Esophagus muscularis mucosa (tissue), 2 donors: ENCODE results near the gene NUP214.

ENCODE experiments used
- POLR2A ChIP-seq: fragments of 450-650 bp; IDR thresholded peaks from one replicate; pipeline ENCODE4 v1.6.1; 2017; ENCODE audit warnings: antibody characterized with exemption, moderate library complexity, mild to moderate bottlenecking, low read depth
- POLR2AphosphoS5 ChIP-seq, 2 donors: sonication (generic); formaldehyde crosslinking; IDR thresholded peaks; one replicate each; pipeline ENCODE4 v1.6.1; 2017; ENCODE audit warnings: antibody characterized with exemption in 2 of 2

DNA sequence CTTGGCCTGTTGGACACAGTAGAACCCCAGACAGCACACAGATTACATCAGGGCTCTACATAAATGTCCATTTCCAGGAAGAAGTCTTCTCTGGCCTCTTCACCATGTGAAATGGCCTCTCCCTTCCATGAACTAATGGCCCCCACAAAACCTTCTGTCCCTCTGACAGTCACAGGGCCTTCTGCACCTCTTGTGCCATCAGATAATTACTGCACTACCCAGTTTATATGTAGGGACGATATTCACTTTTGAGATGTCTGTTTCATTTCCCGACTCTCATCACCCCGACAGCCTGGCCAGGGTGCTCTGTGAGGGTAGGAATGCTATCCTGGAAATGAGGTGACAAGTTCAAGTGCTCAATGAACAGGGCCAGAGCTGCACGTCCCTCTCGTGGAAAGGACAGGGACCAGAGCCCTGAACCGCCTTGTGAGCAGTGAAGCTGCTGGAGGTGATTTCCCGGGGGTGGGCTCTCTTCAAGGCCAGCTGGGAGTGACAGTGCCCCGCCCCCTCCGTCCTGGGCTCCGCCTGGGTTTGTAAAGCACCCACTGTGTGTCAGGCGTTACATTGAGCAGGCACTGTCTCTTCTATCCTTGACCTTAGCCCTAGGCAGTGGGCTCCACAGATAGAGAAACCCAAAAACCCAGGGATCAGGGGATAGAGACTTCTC lies 153.9 kb downstream of the NUP214 start:
- TF ChIP-seq POLR2A (no peak), POLR2AphosphoS5 (IDR thresholded peaks at IDR 0.05) (no peak)
